ENCODE measurements around the gene ARHGAP1.
"Not testable (repeated sequence)": the region's sequence is repeated elsewhere in the genome, so short reads cannot be mapped to it uniquely, and the experiment has no call there.

- TF ChIP-seq CTCF (conservative IDR thresholded peaks at IDR 0.05; ENCODE audit: low read length); EZH2phosphoT487 (IDR thresholded peaks at IDR 0.05; ENCODE audit: borderline replicate concordance, low read depth, low read length): not testable (repeated sequence)
Observed at GRCh38 chr11:46709351-46709750, 8.9 kb upstream of the ARHGAP1 start.
